MG63 (cell line): ENCODE data around the gene PDCD1LG2. TPM values are rescaled to one million over a fixed set of nuclear protein-coding genes. Genes with fewer than 3 reads are reported as not detected.

ENCODE experiments used
- DNase-seq: peaks from one replicate; pipeline ENCODE4 v3.0.0-alpha.2; 2020
- H3K27me3 ChIP-seq: fragments of 250-450 bp; sonication (Bioruptor Pico); 2 replicates; pipeline ENCODE4 v1.5.1; 2020; ENCODE audit warnings: mild to moderate bottlenecking, moderate library complexity
- H3K36me3 ChIP-seq: fragments of 250-450 bp; sonication (Bioruptor Pico); 2 replicates; pipeline ENCODE4 v1.5.1; 2020; ENCODE audit warnings: mild to moderate bottlenecking, moderate library complexity
- H3K4me3 ChIP-seq: fragments of 250-450 bp; sonication (Bioruptor Pico); 2 replicates; pipeline ENCODE4 v1.5.1; 2020; ENCODE audit warnings: mild to moderate bottlenecking, moderate library complexity
- H3K9me3 ChIP-seq: fragments of 250-450 bp; sonication (Bioruptor Pico); 2 replicates; pipeline ENCODE4 v1.5.1; 2020; ENCODE audit warnings: mild to moderate bottlenecking, moderate library complexity
- total RNA-seq: library from RNA; depleted of rRNA; stranded (reverse); fragments of >200 nt; shearing (Covaris generic); gene quantifications from 2 replicates; pipeline ENCODE4 v1.2.3, GENCODE V29; 2014; ENCODE audit warnings: low replicate concordance

Gene PDCD1LG2
- total RNA-seq, 1 experiment from 2014 or later: 0.82 TPM

DNA sequence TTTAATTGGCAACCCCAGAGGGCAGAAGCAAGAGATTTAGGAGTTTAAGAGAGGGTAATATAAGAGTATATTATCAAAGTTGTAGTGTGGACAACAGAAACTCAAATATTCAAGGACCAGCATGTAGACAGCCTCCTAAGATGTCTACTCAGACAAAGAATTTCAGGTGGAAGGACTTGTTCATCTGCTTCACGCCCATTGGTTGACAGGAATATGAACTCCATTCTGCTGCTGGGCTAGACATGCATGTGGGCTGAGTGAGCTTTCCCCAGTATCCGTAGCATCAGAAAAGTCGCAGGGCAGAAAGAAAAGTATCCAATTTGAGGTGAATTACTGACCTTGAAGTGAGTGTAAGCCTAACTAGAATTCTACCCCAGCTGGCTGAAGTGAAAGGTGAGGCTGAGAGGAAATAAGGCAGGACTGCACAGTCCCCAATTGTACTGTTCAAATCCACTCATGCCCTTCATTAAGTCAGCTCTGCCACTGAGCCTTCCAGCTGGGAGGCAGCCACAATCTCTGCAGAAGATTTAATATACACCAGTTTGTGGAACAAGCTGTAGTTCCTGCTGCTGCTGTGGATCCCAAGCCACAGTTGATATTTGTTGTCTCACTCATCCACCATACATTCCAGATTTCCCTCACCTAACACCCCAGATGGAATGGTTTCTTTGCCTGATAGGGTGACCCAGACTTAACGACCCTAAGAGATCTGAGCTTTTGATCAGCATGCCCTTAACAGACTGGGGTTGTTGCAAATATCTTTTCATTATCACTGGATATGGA is 41.2 kb downstream of the PDCD1LG2 start:
- H3K27me3 ChIP-seq: no peaks in the 10 kb centered on the region
- DNase-seq: no peak

DNA sequence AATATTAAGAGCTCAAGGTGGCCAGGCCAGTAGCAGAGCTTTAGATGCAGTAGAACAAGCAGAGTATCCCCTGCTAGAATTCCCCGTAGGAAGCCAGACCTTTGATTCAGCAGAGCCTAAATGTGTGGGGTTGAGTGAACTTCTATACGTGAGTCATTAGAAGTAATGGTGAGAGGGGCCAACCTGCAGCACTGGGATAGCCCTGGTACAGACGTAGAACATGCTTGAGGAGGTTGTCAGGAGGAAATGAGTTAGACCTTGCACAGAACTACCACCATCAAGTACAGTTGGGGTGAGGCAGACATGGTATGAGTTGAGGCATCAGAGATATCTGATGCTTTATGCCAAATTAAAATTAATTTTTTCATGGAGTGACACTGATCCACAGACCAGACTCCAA is 42.0 kb downstream of the PDCD1LG2 start:
- DNase-seq: no peak

More for the DNA sequence above, 41.2 kb downstream of the PDCD1LG2 start:
- Histone ChIP-seq H3K4me3 (no peak overlapping the region), H3K36me3 (no peaks in the 10 kb centered on the region), H3K9me3 (no peaks in the 10 kb centered on the region)

GRCh38 chr9:5553211-5553610 is 42.9 kb downstream of the PDCD1LG2 start:
- no peak overlapping the region for H3K4me3 ChIP-seq
- H3K36me3 ChIP-seq: no peaks in the 10 kb centered on the region
- no peaks in the 10 kb centered on the region for H3K9me3 ChIP-seq
- no peaks in the 10 kb centered on the region for H3K27me3 ChIP-seq
- no peak for DNase-seq

More for the DNA sequence above, 42.0 kb downstream of the PDCD1LG2 start:
- no peaks in the 10 kb centered on the region for H3K9me3 ChIP-seq
- H3K4me3 ChIP-seq: no peak overlapping the region
- no peaks in the 10 kb centered on the region for H3K36me3 ChIP-seq
- no peaks in the 10 kb centered on the region for H3K27me3 ChIP-seq

- no peak for DNase-seq
- no peaks in the 10 kb centered on the region for H3K27me3 ChIP-seq
- no peak overlapping the region for H3K4me3 ChIP-seq
- no peaks in the 10 kb centered on the region for H3K9me3 ChIP-seq
- H3K36me3 ChIP-seq: no peaks in the 10 kb centered on the region
These were observed 43.9 kb downstream of the PDCD1LG2 start for GRCh38 chr9:5554254-5554653.

DNA sequence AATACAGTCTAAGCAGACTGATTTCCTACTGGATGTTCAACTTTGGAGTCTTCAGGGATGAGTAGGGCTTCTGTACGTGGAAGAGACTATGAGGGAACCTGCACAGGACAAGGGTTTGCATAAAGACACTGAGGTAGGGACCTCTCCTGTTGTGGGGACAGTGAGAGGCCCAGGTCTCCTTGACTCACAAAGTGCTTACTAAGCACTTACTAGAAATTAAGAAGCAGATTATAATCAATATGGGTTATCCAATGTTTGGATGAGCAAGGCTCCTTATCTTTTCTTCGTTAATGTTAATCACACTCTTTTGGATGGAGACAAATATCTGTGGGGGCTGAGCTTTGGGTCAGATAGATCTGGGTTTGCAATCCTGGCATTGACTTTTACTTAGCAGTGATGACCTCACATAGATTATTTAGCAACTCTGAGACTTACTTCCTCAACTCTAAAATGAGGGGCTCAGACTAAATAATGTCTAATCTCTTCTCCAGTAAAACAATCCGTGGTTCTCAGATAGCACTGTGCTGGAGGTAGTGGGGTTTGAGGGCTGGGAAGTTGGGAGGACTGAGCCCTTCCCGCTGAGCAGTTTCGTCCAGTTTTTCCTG is 45.9 kb downstream of the PDCD1LG2 start:
- Histone ChIP-seq H3K4me3 (no peak overlapping the region), H3K27me3 (no peaks in the 10 kb centered on the region)

GRCh38 chr9:5557606-5558587 is 47.6 kb downstream of the PDCD1LG2 start:
- H3K4me3 ChIP-seq: no peak overlapping the region
- DNase-seq: no peak
- H3K9me3 ChIP-seq: no peaks in the 10 kb centered on the region
- no peaks in the 10 kb centered on the region for H3K27me3 ChIP-seq
- no peaks in the 10 kb centered on the region for H3K36me3 ChIP-seq

More for the DNA sequence above, 45.9 kb downstream of the PDCD1LG2 start:
- Histone ChIP-seq H3K36me3 (no peaks in the 10 kb centered on the region), H3K9me3 (no peaks in the 10 kb centered on the region)
- no peak for DNase-seq

- Histone ChIP-seq H3K27me3 (no peaks in the 10 kb centered on the region), H3K36me3 (no peaks in the 10 kb centered on the region), H3K9me3 (no peaks in the 10 kb centered on the region), H3K4me3 (no peak overlapping the region)
- DNase-seq: no peak
These were observed 49.3 kb downstream of the PDCD1LG2 start for GRCh38 chr9:5559659-5560058.

DNA sequence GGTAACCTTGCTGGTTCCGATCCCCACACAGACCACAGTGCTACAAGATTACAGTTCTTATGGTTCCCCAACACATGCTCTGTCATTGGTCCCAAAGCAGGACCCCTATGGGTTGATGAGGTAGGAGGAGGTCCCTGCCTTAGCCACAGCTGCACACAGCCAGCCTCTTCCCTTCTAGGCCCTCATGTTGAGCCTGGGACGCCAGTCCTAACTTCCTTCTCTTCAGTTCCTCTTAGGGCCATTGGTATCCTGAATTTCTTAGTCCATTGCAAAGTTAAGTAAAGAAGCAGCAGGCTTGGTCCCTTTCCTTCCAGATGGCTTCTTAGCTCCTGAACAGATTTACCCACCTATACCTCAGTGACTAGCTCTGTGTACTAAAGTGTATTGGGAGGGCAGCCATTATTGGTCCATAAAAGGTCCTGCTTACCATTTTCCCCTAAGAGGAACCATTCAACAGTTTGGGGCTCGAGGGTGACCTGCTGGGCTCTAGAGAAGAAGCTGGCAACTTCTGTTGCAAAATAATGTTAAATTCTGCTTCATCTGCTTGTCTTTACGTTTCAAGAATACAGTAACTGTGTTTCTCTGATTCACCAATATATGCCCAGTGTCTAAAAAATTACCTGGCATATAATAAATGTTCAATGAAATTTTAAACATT is 50.2 kb downstream of the PDCD1LG2 start:
- no peak for DNase-seq
- no peaks in the 10 kb centered on the region for H3K9me3 ChIP-seq
- no peaks in the 10 kb centered on the region for H3K36me3 ChIP-seq
- H3K4me3 ChIP-seq: no peak overlapping the region
- H3K27me3 ChIP-seq: no peaks in the 10 kb centered on the region

DNA sequence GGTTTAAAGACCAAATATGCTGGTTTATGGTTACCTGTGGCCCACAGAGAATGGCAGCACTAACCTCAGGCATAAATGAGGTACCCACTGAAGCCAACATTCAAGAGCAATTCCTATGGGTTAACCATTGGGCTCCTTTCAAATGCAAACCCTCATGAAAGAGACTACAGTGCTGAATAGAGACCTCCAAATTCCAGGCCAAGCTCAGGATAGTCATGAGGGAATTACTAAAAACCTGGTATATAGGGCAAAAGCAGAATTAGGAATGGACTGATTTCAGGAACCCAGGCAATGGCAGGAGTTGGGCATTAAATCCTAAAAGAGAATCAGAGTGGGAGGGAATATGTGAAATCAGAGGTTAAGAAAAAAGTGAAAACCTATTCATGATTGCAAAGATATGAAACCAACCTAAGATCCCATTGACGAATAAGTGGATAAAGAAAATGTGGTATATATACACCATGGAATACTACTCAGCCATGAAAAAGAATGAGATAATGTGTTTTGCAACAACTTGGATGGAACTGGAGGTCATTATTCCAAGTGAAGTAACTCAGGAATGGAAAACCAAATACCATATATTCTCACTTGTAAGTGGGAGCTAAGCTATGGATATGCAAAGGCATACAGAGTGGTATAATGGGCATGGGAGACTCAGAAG is 51.6 kb downstream of the PDCD1LG2 start:
- no peak for DNase-seq
- H3K4me3 ChIP-seq: no peak overlapping the region
- H3K36me3 ChIP-seq: no peaks in the 10 kb centered on the region
- H3K9me3 ChIP-seq: no peaks in the 10 kb centered on the region
- H3K27me3 ChIP-seq: no peaks in the 10 kb centered on the region

- no peaks in the 10 kb centered on the region for H3K36me3 ChIP-seq
- no peaks in the 10 kb centered on the region for H3K9me3 ChIP-seq
- H3K4me3 ChIP-seq: no peak overlapping the region
- DNase-seq: no peak
- no peaks in the 10 kb centered on the region for H3K27me3 ChIP-seq
These were observed 52.6 kb downstream of the PDCD1LG2 start for GRCh38 chr9:5562806-5563416.

GRCh38 chr9:5563417-5563815 is 53.1 kb downstream of the PDCD1LG2 start:
- no peaks in the 10 kb centered on the region for H3K9me3 ChIP-seq
- DNase-seq: no peak
- H3K36me3 ChIP-seq: no peaks in the 10 kb centered on the region
- no peak overlapping the region for H3K4me3 ChIP-seq
- no peaks in the 10 kb centered on the region for H3K27me3 ChIP-seq

DNA sequence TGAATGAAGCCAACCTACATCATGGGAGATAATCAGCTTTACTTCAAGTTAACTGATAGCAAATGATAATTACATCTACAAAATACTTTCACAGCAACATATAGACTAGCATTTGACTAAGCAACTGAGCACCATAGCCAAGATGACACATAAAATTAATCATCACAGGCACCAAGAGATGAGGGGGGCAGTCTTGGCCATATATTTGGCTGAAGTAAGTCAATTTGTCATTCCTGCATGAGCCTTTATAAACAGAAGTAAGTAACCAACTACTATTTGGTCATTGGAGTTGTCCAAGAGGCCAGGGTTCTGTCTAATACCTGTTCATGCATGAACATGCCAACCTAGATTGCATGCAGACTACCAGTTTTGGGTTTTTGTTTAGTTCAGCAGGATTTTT is 53.6 kb downstream of the PDCD1LG2 start:
- H3K27me3 ChIP-seq: no peaks in the 10 kb centered on the region
- no peak overlapping the region for H3K4me3 ChIP-seq
- DNase-seq: peak; percentile 35
- no peaks in the 10 kb centered on the region for H3K9me3 ChIP-seq
- no peaks in the 10 kb centered on the region for H3K36me3 ChIP-seq

GRCh38 chr9:5566054-5566618 is 55.8 kb downstream of the PDCD1LG2 start:
- H3K4me3 ChIP-seq: no peak overlapping the region
- H3K36me3 ChIP-seq: no peaks in the 10 kb centered on the region
- no peak for DNase-seq
- no peaks in the 10 kb centered on the region for H3K9me3 ChIP-seq
- no peaks in the 10 kb centered on the region for H3K27me3 ChIP-seq

GRCh38 chr9:5568868-5569267 is 58.5 kb downstream of the PDCD1LG2 start:
- no peaks in the 10 kb centered on the region for H3K36me3 ChIP-seq
- H3K9me3 ChIP-seq: no peaks in the 10 kb centered on the region
- DNase-seq: no peak
- no peak overlapping the region for H3K4me3 ChIP-seq
- no peaks in the 10 kb centered on the region for H3K27me3 ChIP-seq

GRCh38 chr9:5569409-5569808 is 59.1 kb downstream of the PDCD1LG2 start:
- Histone ChIP-seq H3K9me3 (no peaks in the 10 kb centered on the region), H3K36me3 (no peaks in the 10 kb centered on the region), H3K4me3 (no peak overlapping the region), H3K27me3 (no peaks in the 10 kb centered on the region)
- no peak for DNase-seq
